GM06990 (cell line): ENCODE data around the gene EVA1C.
"Not testable (repeated sequence)": the region's sequence is repeated elsewhere in the genome, so short reads cannot be mapped to it uniquely, and the experiment has no call there.

Experiments
- DNase-seq: peaks from one replicate; pipeline ENCODE4 v3.0.0-alpha.2; 2011; ENCODE audit not compliant: insufficient read length; ENCODE audit errors: extremely low read depth
- H3K27me3 ChIP-seq: replicated peaks from 2 replicates; pipeline ENCODE4 v1.6.0; 2011; ENCODE audit warnings: low read length; ENCODE audit not compliant: control insufficient read depth, insufficient read depth
- H3K36me3 ChIP-seq: 2 replicates; pipeline ENCODE4 v1.5.1; 2011; ENCODE audit warnings: low read length; ENCODE audit not compliant: control insufficient read depth, insufficient read depth
- H3K4me3 ChIP-seq: replicated peaks from 2 replicates; pipeline ENCODE4 v1.5.1; 2011; ENCODE audit warnings: low read depth, mild to moderate bottlenecking, control low read depth, low read length
- CTCF ChIP-seq: IDR thresholded peaks from 2 replicates; pipeline ENCODE4 v1.5.1; 2011; ENCODE audit warnings: low read length, control low read depth, mild to moderate bottlenecking, inconsistent platforms; ENCODE audit not compliant: insufficient read depth, poor library complexity, severe bottlenecking

Gene EVA1C

DNA sequence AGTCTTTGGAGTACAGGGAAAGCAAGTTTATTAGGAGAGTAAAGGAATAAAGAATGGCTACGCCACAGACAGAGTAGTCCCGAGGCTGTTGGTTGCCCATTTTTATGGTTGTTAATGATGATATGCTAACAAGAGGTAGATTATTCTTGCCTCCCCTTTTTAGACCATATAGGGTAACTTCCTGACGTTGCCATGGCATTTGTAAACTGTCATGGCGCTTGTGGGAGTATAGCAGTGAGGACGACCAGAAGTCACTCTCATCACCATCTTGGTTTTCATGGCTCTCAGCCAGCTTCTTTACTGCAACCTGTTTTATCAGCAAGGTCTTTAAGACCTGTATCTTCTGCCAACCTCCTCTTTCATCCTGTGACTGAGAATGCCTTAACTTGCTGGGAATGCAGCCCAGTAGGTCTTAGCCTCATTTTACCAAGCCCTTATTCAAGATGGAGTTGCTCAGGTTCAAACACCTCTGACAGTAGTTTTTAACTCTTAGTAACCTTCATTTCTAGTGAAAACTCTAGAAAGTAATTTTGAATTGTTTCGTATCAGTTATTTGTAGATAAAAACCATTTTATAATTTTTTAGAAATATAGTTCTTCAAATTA lies 146.6 kb downstream of the EVA1C start:
- no peak for TF ChIP-seq CTCF
- Histone ChIP-seq H3K4me3 (no peak overlapping the region), H3K27me3 (no peaks in the 10 kb centered on the region), H3K36me3 (no peaks in the 10 kb centered on the region)
- no peak for DNase-seq

DNA sequence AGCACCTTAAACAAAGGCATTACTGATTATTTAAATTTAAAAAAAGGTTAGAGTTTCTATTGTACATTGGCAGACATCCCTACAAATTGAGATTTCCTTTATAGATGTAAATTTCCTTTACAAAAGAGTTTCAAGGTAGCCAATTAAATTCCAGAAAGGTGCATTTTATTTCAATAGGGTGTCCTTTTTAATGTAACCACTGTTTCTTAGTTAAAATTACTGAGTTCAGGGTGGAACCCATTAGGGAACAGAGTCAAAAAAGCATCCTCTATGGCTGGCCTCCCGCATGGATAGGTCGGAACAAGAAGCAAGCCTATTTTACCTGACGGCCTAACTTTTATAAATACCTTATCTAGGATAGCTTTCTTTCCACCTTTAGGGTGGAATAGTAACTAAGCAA lies 148.4 kb downstream of the EVA1C start:
- H3K4me3 ChIP-seq, result no peak overlapping the region
- TF ChIP-seq CTCF, result no peak
- no peaks in the 10 kb centered on the region for H3K27me3 ChIP-seq
- no peaks in the 10 kb centered on the region for H3K36me3 ChIP-seq
- DNase-seq, result no peak

DNA sequence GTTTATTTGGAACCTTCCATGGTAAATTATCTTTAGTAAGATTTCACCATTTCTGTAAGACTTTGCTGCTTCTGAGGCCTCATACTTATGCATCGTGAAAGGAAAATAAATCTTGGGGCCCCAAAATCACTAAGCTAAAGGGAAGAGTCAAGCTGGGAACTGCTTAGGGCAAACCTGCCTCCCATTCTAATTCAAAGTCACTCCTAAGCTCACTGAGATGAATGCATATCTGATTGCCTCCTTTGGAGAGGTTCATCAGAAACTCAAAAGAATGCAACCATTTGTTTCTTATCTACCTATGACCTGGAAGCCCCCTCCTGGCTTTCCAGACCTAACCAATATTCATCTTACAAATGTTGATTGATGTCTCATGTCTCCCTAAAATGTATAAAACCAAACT lies 149.0 kb downstream of the EVA1C start:
- H3K4me3 ChIP-seq, H3K27me3 ChIP-seq, DNase-seq, H3K36me3 ChIP-seq: not testable (repeated sequence)

DNA sequence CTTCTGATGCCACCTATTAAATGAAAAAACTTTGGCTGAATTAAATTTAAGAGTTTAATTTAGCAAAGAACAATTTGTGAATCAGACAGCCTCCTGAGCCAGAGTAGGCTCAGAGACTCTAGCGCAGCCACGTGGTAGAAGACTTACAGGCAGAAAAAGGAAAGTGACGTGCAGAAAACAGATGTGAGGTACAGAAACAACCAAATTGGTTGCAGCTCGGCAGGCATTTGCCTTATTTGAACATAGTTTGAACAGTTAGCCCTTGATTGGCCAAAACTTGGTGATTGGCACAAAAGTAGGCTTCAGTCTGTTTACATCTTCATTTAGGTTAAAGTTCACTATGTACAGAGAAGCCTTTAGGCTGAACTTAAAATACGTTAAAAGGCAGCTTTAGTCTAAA lies 149.9 kb downstream of the EVA1C start:
- H3K27me3 ChIP-seq, result no peaks in the 10 kb centered on the region
- peak; percentile 27 for TF ChIP-seq CTCF
- H3K4me3 ChIP-seq, result no peak overlapping the region
- no peaks in the 10 kb centered on the region for H3K36me3 ChIP-seq
- DNase-seq, result no peak

- Histone ChIP-seq H3K36me3 (no peaks in the 10 kb centered on the region), H3K27me3 (peaks cover 1% of the 10 kb centered on the region; the same call in 1 of the 2 replicates), H3K4me3 (no peak overlapping the region)
- no peak for TF ChIP-seq CTCF
- no peak for DNase-seq
Observed at GRCh38 chr21:32562915-32563314, 150.4 kb downstream of the EVA1C start.
